DMS153 (cell line): ENCODE data around the gene CEP152.
"Not testable (repeated sequence)": the region's sequence is repeated elsewhere in the genome, so short reads cannot be mapped to it uniquely, and the experiment has no call there.

Source experiments
- DNase-seq: peaks from one replicate; lab custom pipeline; 2025; lab: John Stamatoyannopoulos, UW

The CEP152 gene, protein sequence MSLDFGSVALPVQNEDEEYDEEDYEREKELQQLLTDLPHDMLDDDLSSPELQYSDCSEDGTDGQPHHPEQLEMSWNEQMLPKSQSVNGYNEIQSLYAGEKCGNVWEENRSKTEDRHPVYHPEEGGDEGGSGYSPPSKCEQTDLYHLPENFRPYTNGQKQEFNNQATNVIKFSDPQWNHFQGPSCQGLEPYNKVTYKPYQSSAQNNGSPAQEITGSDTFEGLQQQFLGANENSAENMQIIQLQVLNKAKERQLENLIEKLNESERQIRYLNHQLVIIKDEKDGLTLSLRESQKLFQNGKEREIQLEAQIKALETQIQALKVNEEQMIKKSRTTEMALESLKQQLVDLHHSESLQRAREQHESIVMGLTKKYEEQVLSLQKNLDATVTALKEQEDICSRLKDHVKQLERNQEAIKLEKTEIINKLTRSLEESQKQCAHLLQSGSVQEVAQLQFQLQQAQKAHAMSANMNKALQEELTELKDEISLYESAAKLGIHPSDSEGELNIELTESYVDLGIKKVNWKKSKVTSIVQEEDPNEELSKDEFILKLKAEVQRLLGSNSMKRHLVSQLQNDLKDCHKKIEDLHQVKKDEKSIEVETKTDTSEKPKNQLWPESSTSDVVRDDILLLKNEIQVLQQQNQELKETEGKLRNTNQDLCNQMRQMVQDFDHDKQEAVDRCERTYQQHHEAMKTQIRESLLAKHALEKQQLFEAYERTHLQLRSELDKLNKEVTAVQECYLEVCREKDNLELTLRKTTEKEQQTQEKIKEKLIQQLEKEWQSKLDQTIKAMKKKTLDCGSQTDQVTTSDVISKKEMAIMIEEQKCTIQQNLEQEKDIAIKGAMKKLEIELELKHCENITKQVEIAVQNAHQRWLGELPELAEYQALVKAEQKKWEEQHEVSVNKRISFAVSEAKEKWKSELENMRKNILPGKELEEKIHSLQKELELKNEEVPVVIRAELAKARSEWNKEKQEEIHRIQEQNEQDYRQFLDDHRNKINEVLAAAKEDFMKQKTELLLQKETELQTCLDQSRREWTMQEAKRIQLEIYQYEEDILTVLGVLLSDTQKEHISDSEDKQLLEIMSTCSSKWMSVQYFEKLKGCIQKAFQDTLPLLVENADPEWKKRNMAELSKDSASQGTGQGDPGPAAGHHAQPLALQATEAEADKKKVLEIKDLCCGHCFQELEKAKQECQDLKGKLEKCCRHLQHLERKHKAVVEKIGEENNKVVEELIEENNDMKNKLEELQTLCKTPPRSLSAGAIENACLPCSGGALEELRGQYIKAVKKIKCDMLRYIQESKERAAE (N-terminal part only)

DNA sequence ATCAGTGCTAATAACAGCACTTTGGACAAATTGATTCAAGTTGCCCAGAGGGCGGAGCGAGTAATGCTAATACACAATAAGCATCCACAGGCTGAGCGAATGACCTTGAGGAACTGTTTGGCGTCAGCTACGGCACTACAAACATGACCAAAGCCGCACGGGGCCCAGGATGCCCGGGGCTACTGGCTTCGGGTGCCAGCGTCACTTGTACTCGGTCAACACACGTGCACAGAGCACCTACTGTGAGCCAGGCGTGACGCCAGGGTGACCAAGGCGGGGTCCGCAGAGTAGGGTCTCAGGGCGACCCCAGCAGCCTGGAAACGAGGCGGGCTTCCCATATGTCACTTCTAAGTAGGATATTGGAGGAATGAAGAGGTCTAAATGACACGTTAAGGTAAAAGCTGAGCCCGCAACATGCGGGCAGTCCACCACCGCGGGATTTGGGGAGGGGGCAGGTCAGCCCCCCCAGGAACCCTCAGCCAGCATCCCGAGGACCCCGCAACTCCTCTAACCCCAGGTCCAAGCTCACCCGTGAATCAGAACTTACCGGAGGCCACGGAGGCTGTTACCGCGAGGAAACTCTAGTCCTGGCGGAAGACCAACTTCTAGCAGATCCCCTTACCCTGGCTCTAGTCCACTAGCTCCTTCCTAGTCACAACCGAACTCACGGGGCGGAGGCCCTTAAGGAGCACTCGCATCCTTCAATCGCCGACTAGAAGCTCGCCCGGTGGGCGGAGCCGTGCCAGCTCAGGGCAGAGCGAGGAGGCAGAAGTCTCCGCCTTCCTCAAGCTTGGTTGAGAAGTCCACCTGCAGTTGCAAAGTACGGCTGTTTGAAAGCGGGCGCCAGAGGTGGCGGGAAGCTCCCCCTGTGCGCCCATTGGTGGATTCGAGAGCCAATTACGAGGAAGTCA, at the start of gene CEP152:
Gene CEP152, minus strand, starts transcription at position 656 of the 911 bp plus-strand sequence. CDS start 5,420 bp downstream, outside the sequence.
- DNase-seq: peak; percentile 97

DNA sequence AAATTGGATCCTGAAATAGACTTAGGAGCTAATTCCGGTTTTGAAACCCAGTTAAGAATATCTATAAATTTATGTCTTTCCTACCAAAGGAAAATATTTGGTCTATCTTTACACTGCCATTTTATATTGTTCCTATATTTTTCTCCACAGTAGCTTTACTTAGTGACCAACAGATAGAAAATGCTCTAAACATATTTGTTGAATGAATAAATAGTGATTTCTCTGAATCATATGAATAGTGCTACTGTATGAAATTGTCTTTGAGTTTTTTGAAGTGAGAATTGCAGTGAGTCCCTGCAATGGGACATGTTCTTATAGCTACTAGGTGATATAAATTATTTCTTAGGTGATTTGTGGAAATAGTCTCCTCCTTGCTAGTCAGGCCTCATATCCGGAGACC, 48.6 kb upstream of the CEP152 start:
- no peak for DNase-seq

DNA sequence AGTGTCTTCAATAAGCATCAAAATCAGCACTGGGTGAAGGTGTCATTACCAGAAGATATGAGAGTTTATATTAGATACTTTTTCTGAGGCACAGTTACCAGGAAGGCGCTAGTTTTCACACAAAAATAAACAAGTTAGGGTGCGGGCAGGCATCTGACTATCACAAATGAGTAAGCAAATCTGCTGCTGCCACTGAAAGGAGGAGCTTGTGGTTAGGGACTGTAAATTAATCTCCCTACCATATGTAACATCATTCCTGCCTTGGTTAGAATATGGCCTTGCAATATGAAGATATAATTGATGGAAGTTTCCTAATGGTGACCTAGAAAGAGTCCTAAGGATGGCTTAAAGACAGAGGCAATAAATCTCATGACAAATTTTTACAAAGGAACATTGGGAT, 47.5 kb upstream of the CEP152 start:
- no peak for DNase-seq

DNA sequence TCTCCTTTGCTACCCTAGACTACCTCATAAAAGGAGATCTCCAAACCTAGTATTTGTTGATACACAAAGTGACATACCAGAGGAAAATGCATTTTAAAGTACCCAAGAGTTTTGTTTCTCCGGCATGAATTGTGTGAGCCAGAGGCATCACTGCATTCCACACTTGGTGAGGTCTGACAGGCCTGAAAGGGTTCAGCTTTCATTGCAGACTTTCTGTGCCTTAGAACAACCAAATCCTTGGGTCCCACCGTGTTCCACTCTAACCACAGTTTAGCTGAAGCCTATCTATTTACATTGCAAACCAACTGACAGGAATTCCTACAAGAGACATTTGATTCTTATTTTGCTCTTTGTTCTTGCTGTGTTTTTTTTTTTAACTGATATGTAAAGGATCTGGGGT, 46.1 kb upstream of the CEP152 start:
- no peak for DNase-seq

DNA sequence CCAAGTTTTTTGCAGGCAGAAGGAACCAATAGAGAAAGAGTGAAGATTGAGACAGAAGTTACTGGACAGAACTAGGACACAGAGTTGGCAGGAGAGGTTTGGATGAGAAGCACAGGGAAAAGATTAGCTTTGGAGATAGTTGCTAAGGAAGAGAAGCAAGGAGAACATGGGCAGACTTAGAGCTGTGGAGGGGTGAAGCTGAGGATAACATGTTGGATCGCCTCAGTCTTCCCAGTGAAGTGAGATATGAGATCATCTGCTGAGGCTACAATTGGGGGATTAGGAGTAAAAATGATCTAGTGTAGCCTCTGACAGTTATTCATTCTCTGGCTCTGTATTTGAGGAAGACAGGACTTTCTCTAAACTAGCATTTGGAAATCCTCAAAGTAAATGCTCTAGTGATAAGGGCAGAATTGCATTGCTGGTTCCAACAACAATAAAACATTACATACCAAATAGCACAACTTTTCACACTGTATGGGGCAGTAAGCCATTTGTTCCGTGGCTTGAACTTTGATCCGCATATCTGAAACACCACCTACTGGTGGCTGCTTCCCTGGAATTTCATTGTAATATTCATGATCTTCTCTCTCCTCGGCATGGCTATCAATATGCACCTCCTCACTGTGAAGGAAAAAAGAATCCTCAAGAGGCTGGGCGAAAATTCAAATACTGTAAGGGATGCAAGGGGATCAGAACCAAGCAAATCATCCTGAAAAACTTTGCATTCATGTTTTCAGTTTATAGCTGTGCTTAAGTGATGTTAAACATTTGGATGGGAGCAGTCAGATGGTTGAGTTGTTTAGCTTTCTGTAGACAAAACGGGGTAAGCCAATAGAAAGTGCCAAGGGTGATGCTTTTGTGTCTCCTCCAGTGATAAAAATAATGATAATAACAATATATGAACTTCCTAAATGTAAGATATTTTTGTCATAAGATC, 44.9 kb upstream of the CEP152 start:
- DNase-seq: no peak

DNA sequence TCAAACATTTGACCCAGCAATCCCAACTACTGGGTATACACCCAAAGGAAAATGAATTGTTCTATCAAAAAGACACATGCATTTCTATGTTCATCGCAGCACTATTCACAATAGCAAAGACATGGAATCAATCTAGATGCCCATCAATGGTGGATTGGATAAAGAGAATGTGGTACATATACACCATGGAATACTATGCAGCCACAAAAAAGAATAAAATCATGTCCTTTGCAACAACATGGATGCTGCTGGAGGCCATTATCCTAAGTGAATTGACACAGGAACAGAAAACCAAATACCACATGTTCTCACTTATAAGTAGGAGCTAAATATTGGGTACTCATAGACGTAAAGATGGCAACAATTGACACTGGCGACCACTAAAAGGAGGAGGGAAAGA, 43.6 kb upstream of the CEP152 start:
- DNase-seq: not testable (repeated sequence)

DNA sequence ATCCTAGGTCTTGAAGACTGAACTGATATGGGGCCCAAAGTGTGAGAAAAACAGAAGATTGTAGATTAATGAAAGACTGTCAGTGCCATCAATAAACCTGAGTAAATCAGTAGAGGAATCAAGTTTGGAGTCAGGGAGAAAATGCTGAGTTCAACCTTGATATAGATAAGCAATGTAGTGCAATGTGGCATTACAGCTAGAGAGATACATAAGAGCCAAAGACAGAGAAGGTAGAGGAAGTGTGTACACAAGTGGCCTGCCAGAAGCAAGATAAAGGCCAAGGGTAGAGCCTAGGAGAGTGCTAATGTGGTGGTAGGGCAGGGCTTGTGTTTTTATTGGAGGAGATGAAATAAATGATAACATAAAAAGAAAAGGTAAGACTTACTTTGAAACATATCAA, 41.1 kb upstream of the CEP152 start:
- DNase-seq: no peak

DNA sequence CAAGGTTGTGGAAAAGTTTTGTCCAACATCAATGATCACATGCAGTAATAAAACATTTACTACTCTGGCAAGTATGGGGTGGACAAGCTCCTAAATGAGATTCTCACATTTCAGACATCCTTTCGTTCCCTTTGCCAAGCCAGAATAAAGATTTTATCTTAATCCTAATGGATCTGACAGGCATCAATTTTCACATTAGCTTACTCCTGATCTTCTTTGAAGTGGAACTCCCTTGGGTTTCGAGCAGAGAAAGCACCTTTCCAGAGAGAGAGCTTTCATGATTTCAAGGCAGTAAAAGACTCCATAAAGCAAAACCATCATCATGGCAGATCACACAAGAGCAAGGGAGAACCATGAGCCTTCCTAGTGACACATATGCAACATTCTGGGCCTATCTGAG, 39.8 kb upstream of the CEP152 start:
- DNase-seq: no peak

DNA sequence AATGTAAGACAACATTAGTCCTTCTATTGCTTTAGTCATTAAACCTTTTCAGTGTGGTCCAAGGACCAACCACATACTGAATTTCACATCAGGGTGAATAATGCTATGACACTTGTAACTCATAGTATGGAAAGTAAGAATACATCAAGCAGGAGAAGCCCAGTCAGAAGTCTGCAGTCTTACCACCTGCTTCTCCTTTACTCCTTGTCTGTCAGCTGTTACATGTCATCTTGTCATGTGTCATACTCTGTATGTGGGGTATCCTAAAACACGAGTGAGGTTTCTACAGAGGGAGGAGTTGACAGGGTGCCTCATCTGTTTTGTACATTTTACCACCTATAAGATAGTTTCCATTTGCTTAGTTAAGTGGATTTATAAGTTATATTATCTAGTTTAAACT, 34.3 kb upstream of the CEP152 start:
- DNase-seq: no peak

DNA sequence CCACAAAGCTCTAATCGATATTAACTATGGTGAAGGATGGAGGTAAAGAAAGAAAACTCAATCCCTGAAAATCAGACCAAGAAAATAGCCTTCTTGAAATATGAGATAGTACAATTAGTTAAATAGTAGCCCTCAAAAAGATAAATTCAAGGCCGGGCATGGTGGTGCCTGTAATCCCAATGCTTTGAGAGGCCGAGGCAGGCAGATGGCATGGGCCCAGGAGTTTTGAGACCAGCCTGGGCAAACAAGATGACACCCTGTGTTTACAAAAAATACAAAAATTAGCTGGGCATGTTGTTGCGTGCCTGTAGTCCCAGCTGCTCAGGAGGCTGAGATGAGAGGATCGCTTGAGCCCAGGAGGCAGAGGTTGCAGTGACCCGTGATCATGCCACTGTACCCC, 31.6 kb upstream of the CEP152 start:
- DNase-seq: no peak

DNA sequence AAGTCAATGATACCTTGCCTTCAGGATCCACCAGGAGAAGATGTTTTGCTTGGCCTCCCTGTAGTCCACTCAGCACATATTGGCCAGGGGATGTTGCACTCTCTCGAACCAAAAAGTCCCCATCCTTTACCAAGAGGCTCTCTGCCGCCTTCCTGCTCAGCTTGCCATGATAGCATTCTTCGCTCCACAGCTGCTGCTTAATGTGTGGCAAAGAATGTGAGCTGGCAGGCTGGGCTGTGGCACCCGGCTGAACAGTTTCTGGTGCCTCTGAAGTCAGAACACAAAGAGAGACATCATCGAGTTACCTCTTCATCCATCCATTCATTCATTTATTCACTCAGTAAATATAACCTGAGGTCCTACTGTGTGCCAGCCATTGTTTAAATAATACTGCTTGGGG, 23.9 kb upstream of the CEP152 start:
- no peak for DNase-seq

DNA sequence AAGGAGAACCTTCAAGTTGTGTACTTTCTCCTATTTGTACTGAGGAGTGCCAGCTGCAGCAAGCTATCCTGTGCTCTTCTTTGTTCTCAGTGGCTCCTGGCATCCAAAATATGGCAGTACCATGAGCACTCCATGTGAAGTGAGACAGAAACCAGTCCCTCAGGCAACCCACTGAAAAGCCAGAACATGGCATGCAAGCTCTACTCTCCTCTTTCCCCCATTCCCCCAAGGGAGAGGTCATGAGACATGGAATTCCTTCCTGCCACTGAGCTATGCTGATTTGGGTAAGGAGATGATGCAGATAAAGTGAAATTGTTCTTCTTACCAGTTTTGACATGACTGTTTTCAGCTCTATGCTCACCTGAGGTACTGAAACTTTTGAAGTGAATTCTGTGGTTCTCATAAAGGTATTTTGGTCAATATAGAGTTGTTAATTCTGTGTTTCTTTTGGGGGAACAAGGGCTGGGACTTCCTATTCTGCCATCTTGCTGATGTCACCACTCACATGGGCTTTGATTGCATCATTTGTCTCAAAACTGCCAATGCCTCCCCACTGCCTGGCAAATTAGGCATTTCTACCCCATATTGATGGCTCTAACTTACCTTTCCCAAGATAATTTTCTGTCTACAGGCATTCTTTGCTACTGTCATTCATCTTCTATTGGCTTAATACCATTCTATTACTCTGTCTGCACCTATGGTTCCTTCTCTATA, 22.8 kb upstream of the CEP152 start:
- no peak for DNase-seq

DNA sequence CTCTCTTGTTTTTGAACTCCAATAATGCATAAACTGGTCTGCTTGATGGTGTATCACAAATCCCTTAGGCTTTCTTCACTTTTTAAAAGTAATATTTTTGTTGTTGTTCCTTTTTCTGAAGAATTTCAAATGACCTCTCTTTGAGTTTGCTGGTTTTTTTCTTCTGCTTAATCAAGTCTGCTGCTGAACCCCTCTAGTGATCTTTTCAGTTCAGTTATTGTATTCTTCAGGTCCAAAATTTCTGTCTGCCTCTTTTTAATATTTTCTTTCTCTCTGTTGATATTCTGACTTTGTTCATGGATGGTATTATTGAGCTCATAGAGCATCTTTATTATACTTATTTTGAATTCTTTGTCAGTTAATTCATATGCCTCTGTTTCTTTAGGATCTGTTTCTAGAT, 21.8 kb upstream of the CEP152 start:
- no peak for DNase-seq

DNA sequence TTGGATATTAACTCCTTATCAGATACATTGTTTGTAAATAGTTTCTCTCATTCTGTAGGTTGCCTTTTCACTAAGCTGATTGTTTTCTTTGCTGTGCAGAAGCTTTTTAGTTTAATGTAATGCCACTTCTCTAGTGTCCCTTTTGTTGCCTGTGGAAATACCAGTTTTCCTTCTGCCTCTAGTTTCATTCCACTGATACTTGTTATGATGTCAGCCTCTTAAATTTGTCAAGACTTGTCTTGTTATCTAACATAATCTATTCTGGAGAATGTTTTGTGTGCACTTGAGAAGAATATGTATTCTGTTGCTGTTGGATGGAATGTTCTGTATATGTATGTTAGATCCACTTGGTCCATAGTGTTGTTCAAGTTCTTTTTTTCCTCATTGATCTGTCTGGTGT, 18.0 kb upstream of the CEP152 start:
- no peak for DNase-seq

DNA sequence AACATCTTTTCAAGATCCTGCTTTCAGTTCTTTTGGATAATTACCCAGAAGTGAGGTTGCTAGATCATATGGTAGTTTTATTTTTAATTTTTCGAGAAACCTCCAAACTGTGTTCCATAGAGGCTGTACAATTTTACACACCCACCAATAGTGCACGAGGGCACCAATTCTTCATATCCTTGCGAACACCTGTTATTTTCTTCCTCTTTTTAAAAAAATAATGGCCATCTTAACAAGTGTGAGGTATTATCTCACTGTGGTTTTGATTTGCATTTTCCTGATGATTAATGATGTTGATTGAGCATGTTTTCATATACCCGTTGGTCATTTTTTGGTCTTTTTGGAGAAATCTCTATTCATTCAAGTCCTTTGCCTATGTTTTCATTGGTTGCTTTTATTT, 17.6 kb upstream of the CEP152 start:
- DNase-seq: no peak

DNA sequence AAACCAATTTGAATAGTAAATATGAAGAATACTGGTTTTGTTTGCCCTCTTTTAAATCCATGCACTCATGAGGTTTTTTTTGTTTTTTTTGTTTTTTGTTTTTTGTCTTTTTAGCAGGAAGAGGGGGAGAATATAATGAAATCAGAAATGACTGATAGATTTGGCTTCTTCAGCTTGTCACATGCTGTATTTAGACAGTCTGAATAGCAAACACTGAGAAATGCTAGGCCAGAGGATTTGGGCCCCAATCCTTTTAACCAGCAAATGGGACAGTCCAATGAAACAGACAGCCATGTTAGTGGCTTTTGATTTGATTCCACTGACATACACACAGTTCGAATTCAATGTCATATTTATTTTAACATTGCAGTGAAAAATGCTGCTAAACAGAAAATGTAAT, 14.2 kb upstream of the CEP152 start:
- DNase-seq: no peak

DNA sequence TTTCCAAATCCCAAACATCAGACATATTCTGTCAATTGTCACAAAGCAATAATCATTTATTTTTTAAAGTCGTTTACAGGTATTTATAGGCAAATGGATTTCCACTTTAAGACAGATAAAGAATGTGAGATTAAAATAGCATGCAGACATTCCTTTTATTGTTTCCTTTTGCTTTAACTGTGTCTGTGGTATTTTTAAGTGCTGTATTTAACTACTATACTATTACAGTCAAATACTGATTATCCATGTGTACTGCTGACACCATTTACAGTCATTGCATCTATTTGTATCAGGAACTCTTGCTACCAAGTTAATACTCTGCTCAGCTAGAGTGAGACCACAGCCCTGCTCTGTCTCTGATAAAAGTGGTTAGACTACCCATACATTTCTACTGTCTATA, 12.8 kb upstream of the CEP152 start:
- no peak for DNase-seq

DNA sequence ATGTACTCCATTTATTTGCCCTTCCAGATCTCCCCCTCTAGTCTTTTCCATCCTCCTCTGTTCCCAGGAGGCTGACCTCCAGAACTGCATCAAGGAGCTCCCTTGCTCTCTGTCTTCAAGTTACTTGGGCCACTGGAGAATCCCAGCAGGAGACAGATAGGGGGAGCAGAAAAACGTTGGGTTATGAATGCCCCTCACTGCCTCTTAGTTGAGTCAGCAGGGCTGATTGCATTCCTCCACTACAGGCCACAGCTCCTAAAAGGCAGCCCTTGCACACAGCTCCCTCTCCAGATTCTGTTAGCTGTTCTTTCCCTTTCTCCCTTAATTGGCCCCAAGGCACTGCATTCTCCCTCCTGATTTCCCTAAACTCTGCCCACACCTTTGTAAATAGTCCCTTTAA, 12.4 kb upstream of the CEP152 start:
- no peak for DNase-seq

DNA sequence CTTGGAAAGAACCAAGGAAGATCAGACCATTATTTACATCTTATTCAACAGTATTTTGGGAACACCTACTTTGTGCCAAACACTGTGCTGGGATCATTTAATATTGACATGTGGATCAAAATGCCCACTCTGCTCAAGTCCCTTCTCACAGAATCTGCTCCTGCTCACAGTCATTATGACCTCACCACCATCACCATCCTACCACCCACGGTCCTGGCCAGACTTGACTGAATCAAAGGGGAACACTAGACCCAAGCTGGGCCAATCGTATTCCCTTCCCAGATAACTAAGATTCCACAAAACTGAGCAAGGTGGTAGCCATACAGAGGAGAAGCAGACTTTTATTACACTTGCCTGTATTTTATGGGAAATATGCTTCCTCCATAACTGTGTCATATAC, 3.4 kb upstream of the CEP152 start:
- DNase-seq: no peak
